PC-9 (cell line): ENCODE data around the gene STOML3. TPM values are rescaled to one million over a fixed set of nuclear protein-coding genes. Genes with fewer than 3 reads are reported as not detected.

Experiments used
- BruUV-seq: library from RNA; stranded (reverse); fragments of 400-500 nt; replicated peaks from 2 replicates; lab custom pipeline; 2021; lab: Mats Ljungman, UMichigan
- CTCF ChIA-PET: fragments of 300-600 bp; sonication (Branson Sonifier 250); formaldehyde crosslinking; loops from one replicate; lab custom pipeline; 2022; ENCODE audit warnings: antibody characterized with exemption; lab: Charles Lee
- POLR2A ChIA-PET: fragments of 300-600 bp; sonication (Branson Sonifier 250); formaldehyde crosslinking; loops from one replicate; lab custom pipeline; 2022; ENCODE audit warnings: antibody characterized with exemption; ENCODE audit not compliant: unreplicated experiment; lab: Charles Lee
- DNase-seq, 2 experiments: peaks; one replicate each; pipeline versions ENCODE4 v3.0.0 to v3.0.0-alpha.2; 2015 to 2022; ENCODE audit warnings: mixed read lengths in 1 of 2
- H2AFZ ChIP-seq: fragments of 200-600 bp; sonication (generic); 2 replicates; pipeline ENCODE4 v1.8.1; 2017; ENCODE audit warnings: antibody characterized with exemption
- H3F3A ChIP-seq: fragments of 200-600 bp; sonication (generic); 2 replicates; pipeline ENCODE4 v1.8.1; 2017; ENCODE audit warnings: antibody characterized with exemption, mild to moderate bottlenecking, low read depth; ENCODE audit not compliant: insufficient read depth
- H3K27ac ChIP-seq: fragments of 200-600 bp; sonication (generic); 2 replicates; pipeline ENCODE4 v1.6.1; 2016; ENCODE audit warnings: mixed run types
- H3K27me3 ChIP-seq: fragments of 200-600 bp; sonication (generic); 2 replicates; pipeline ENCODE4 v1.6.1; 2016; ENCODE audit warnings: low read depth, mixed run types; ENCODE audit not compliant: insufficient read depth
- H3K36me3 ChIP-seq: fragments of 200-600 bp; sonication (generic); 2 replicates; pipeline ENCODE4 v1.6.1; 2016; ENCODE audit warnings: low read depth, mixed run types
- H3K4me1 ChIP-seq: fragments of 200-600 bp; sonication (generic); replicated peaks from 2 replicates; pipeline ENCODE4 v1.6.1; 2016; ENCODE audit warnings: mixed run types; ENCODE audit not compliant: insufficient read depth
- H3K4me2 ChIP-seq: fragments of 200-600 bp; sonication (generic); 2 replicates; pipeline ENCODE4 v1.6.1; 2017; ENCODE audit warnings: mixed run types
- H3K4me3 ChIP-seq: fragments of 200-600 bp; sonication (generic); 2 replicates; pipeline ENCODE4 v1.6.1; 2016; ENCODE audit warnings: mixed run types
- H3K79me2 ChIP-seq: fragments of 200-600 bp; sonication (generic); 2 replicates; pipeline ENCODE4 v1.6.1; 2017; ENCODE audit warnings: low read depth, mixed run types
- H3K9me2 ChIP-seq: fragments of 200-600 bp; sonication (generic); 2 replicates; pipeline ENCODE4 v1.8.1; 2017; ENCODE audit warnings: mild to moderate bottlenecking; ENCODE audit not compliant: insufficient read depth
- H3K9me3 ChIP-seq: fragments of 200-600 bp; sonication (generic); 2 replicates; pipeline ENCODE4 v1.8.1; 2016; ENCODE audit warnings: low read depth; ENCODE audit not compliant: insufficient read depth
- H4K20me1 ChIP-seq: fragments of 200-600 bp; sonication (generic); 2 replicates; pipeline ENCODE4 v1.8.1; 2017; ENCODE audit not compliant: insufficient read depth
- CTCF ChIP-seq: fragments of 200-600 bp; sonication (generic); conservative IDR thresholded peaks from 2 replicates; pipeline ENCODE4 v1.6.1; 2017; ENCODE audit warnings: mixed run types, antibody characterized with exemption, mild to moderate bottlenecking, moderate library complexity
- EZH2 ChIP-seq: fragments of 200-600 bp; sonication (generic); IDR thresholded peaks from 2 replicates; pipeline ENCODE4 v1.8.0; 2017; ENCODE audit warnings: antibody characterized with exemption, low read depth
- intact Hi-C: fragments of 100-400 bp; cut with micrococcal nuclease; formaldehyde crosslinking; loops from one replicate; pipeline ENCODE4 v1.10.0; 2022; ENCODE audit not compliant: unreplicated experiment
- total RNA-seq: library from RNA; stranded (reverse); gene quantifications from 2 replicates; pipeline ENCODE4 v1.2.3, GENCODE V29; 2021

STOML3 gene
- total RNA-seq, 1 experiment from 2014 or later: not detected

- intact Hi-C loops: no loop called here
- peaks cover 24% of the 10 kb centered on the region; the same call in 1 of the 2 replicates for H3F3A ChIP-seq
- TF ChIP-seq EZH2 (no peak), CTCF (no peak)
- H3K27ac ChIP-seq: peak overlapping the region; percentile 60
- no peaks in the 10 kb centered on the region for H3K9me2 ChIP-seq
- H3K4me3 ChIP-seq: no peak overlapping the region
- BruUV-seq: no TSS peak
- POLR2A ChIA-PET: interaction anchor here (0.5 to 0.6 kb wide), 2 partner anchors 14 to 592 kb away, joined by 3 to 8 read pairs; partner anchors contain the start of gene PROSER1
- H4K20me1 ChIP-seq: no peaks in the 10 kb centered on the region
- peaks cover 27% of the 10 kb centered on the region for H3K4me1 ChIP-seq
- no peak overlapping the region for H2AFZ ChIP-seq
- CTCF ChIA-PET: no interaction called here
- peaks cover 48% of the 10 kb centered on the region for H3K36me3 ChIP-seq
- no peaks in the 10 kb centered on the region for H3K27me3 ChIP-seq
- peak overlapping the region; percentile 48 for H3K4me2 ChIP-seq
- DNase-seq: peak; percentile 17 to 82
- peaks cover 6% of the 10 kb centered on the region; the same call in 1 of the 2 replicates for H3K79me2 ChIP-seq
- no peaks in the 10 kb centered on the region for H3K9me3 ChIP-seq
Observed at GRCh38 chr13:39023761-39024160, 33.1 kb upstream of the STOML3 start.

GRCh38 chr13:39023316-39023715, 32.7 kb upstream of the STOML3 start:
- Histone ChIP-seq H3K79me2 (peaks cover 6% of the 10 kb centered on the region; the same call in 1 of the 2 replicates), H3K9me3 (no peaks in the 10 kb centered on the region), H3K4me2 (peak overlapping the region; percentile 48), H3K27me3 (no peaks in the 10 kb centered on the region), H2AFZ (no peak overlapping the region), H3K4me3 (peak overlapping the region; percentile 14; the same call in 1 of the 2 replicates), H3F3A (peaks cover 24% of the 10 kb centered on the region; the same call in 1 of the 2 replicates), H3K9me2 (no peaks in the 10 kb centered on the region), H3K4me1 (peaks cover 27% of the 10 kb centered on the region), H3K36me3 (peaks cover 48% of the 10 kb centered on the region), H4K20me1 (no peaks in the 10 kb centered on the region), H3K27ac (peak overlapping the region; percentile 60)
- intact Hi-C loops: no loop called here
- TF ChIP-seq EZH2: no peak
- TF ChIP-seq CTCF: no peak
- ChIA-PET CTCF (no interaction called here), POLR2A (interaction anchor here (0.5 to 0.6 kb wide), 2 partner anchors 14 to 593 kb away, joined by 3 to 8 read pairs; partner anchors contain the start of gene PROSER1)
- no TSS peak for BruUV-seq
- DNase-seq: peak in 1 of 2 experiments; percentile 50

- Histone ChIP-seq H3K79me2 (no peaks in the 10 kb centered on the region), H3K9me3 (no peaks in the 10 kb centered on the region), H3K27me3 (no peaks in the 10 kb centered on the region), H3K4me3 (no peak overlapping the region), H3F3A (peaks cover 24% of the 10 kb centered on the region; the same call in 1 of the 2 replicates), H2AFZ (no peak overlapping the region), H4K20me1 (no peaks in the 10 kb centered on the region), H3K27ac (no peak overlapping the region), H3K4me1 (peaks cover 27% of the 10 kb centered on the region), H3K4me2 (no peak overlapping the region), H3K36me3 (peaks cover 29% of the 10 kb centered on the region), H3K9me2 (no peaks in the 10 kb centered on the region)
- no TSS peak for BruUV-seq
- intact Hi-C loops: no loop called here
- CTCF ChIA-PET: no interaction called here
- POLR2A ChIA-PET: no interaction called here
- TF ChIP-seq CTCF: no peak
- TF ChIP-seq EZH2: no peak
- no peak for DNase-seq
Observed at GRCh38 chr13:39020853-39021462, 30.3 kb upstream of the STOML3 start.
